Kasumi-1 (cell line): Measurements from ENCODE around the gene MPO.

Experiments used
- DNase-seq, 2 experiments: peaks; one replicate each; lab custom pipeline; 2025; lab: John Stamatoyannopoulos, UW

The MPO gene

GRCh38 chr17:58319173-58320162 lies 38.7 kb upstream of the MPO start:
- no peak for DNase-seq

- DNase-seq, result no peak
Observed at GRCh38 chr17:58318627-58319172, 38.0 kb upstream of the MPO start.

- DNase-seq, result no peak
Observed at GRCh38 chr17:58318065-58318481, 37.3 kb upstream of the MPO start.

GRCh38 chr17:58317421-58318064 lies 36.8 kb upstream of the MPO start:
- no peak for DNase-seq

GRCh38 chr17:58316260-58316960 lies 35.7 kb upstream of the MPO start:
- DNase-seq, result no peak

GRCh38 chr17:58315750-58316149 lies 35.0 kb upstream of the MPO start:
- DNase-seq, result no peak

- DNase-seq, result no peak
Observed at GRCh38 chr17:58315281-58315711, 34.6 kb upstream of the MPO start.

GRCh38 chr17:58314706-58315015 lies 33.9 kb upstream of the MPO start:
- DNase-seq, result no peak

- no peak for DNase-seq
Observed at GRCh38 chr17:58313815-58314705, 33.3 kb upstream of the MPO start.

- DNase-seq, result no peak
Observed at GRCh38 chr17:58312829-58313228, 32.1 kb upstream of the MPO start.

GRCh38 chr17:58312021-58312630 lies 31.4 kb upstream of the MPO start:
- DNase-seq, result no peak

GRCh38 chr17:58311429-58311894 lies 30.7 kb upstream of the MPO start:
- DNase-seq, result no peak

GRCh38 chr17:58310511-58311428 lies 30.0 kb upstream of the MPO start:
- no peak for DNase-seq

- DNase-seq, result no peak
Observed at GRCh38 chr17:58309918-58310259, 29.2 kb upstream of the MPO start.

GRCh38 chr17:58308985-58309917 lies 28.5 kb upstream of the MPO start:
- DNase-seq, result no peak

GRCh38 chr17:58308173-58308984 lies 27.6 kb upstream of the MPO start:
- no peak for DNase-seq

GRCh38 chr17:58307468-58308172 lies 26.9 kb upstream of the MPO start:
- no peak for DNase-seq
